Gastrocnemius medialis (tissue), 4 donors: ENCODE measurements around the gene HSPB9.

Experiments
- CTCF ChIP-seq, 5 experiments: fragments of 450-650 bp in 3 of 5; fragments of 200-600 bp in 2 of 5; sonication (generic) in 2 of 5; IDR thresholded peaks in 4 of 5; conservative IDR thresholded peaks in 1 of 5; 1 replicate in 4 of 5; 2 replicates in 1 of 5; pipeline ENCODE4 v1.5.1; 2016 to 2019; ENCODE audit warnings: antibody characterized with exemption in 5 of 5, mild to moderate bottlenecking in 3 of 5, moderate library complexity in 3 of 5
- POLR2A ChIP-seq, 2 donors: fragments of 450-650 bp; IDR thresholded peaks; one replicate each; pipeline ENCODE4 v1.6.1; 2017; ENCODE audit warnings: antibody characterized with exemption in 2 of 2, mild to moderate bottlenecking in 2 of 2, moderate library complexity in 2 of 2

- TF ChIP-seq CTCF (IDR thresholded peaks at IDR 0.05 in 4 of 5, conservative IDR thresholded peaks at IDR 0.05 in 1 of 5) (no peak), POLR2A (IDR thresholded peaks at IDR 0.05) (no peak)
Measured at GRCh38 chr17:42159796-42160530, 37.4 kb downstream of the HSPB9 start.
